ENCODE data around the gene MAP1LC3A.

MAP1LC3A gene

GRCh38 chr20:34527016-34527415 lies 31.5 kb upstream of the MAP1LC3A start:
- H3K36me3 ChIP-seq, result peaks cover 51% of the 10 kb centered on the region
- DNase-seq, result no peak
- H3K4me1 ChIP-seq, result peaks cover 4% of the 10 kb centered on the region; the same call in 1 of the 2 replicates
- no peaks in the 10 kb centered on the region for H3K27me3 ChIP-seq
- no peak for TF ChIP-seq CTCF (IDR thresholded peaks at IDR 0.05; ENCODE audit: low read depth, low read length)
- H3K4me3 ChIP-seq (ENCODE audit: low read depth, low read length), result no peak overlapping the region
- H3K9me3 ChIP-seq, result no peaks in the 10 kb centered on the region

- Histone ChIP-seq H3K9me3 (no peaks in the 10 kb centered on the region), H3K27me3 (no peaks in the 10 kb centered on the region), H3K4me3 (ENCODE audit: low read depth, low read length) (no peak overlapping the region), H3K36me3 (peaks cover 66% of the 10 kb centered on the region), H3K4me1 (peaks cover 4% of the 10 kb centered on the region; the same call in 1 of the 2 replicates)
- TF ChIP-seq CTCF (IDR thresholded peaks at IDR 0.05; ENCODE audit: low read depth, low read length), result no peak
- DNase-seq, result no peak
These were observed 29.6 kb upstream of the MAP1LC3A start for GRCh38 chr20:34528921-34529297.

GRCh38 chr20:34529742-34530141 lies 28.8 kb upstream of the MAP1LC3A start:
- TF ChIP-seq CTCF (IDR thresholded peaks at IDR 0.05; ENCODE audit: low read depth, low read length), result no peak
- Histone ChIP-seq H3K27me3 (no peaks in the 10 kb centered on the region), H3K4me1 (peaks cover 4% of the 10 kb centered on the region; the same call in 1 of the 2 replicates), H3K9me3 (no peaks in the 10 kb centered on the region), H3K36me3 (peaks cover 73% of the 10 kb centered on the region), H3K4me3 (ENCODE audit: low read depth, low read length) (no peak overlapping the region)
- DNase-seq, result no peak

GRCh38 chr20:34530342-34530741 lies 28.2 kb upstream of the MAP1LC3A start:
- peaks cover 79% of the 10 kb centered on the region for H3K36me3 ChIP-seq

GRCh38 chr20:34531608-34532265 lies 26.8 kb upstream of the MAP1LC3A start:
- Histone ChIP-seq H3K9me3 (no peaks in the 10 kb centered on the region), H3K4me3 (ENCODE audit: low read depth, low read length) (no peak overlapping the region), H3K27me3 (no peaks in the 10 kb centered on the region), H3K4me1 (no peaks in the 10 kb centered on the region), H3K36me3 (peaks cover 85% of the 10 kb centered on the region)
- no peak for DNase-seq
- TF ChIP-seq CTCF (IDR thresholded peaks at IDR 0.05; ENCODE audit: low read depth, low read length), result no peak

More at GRCh38 chr20:34530342-34530741, 28.2 kb upstream of the MAP1LC3A start:
- DNase-seq, result no peak
- H3K27me3 ChIP-seq, result no peaks in the 10 kb centered on the region
- no peak overlapping the region for H3K4me3 ChIP-seq (ENCODE audit: low read depth, low read length)
- H3K4me1 ChIP-seq, result peaks cover 4% of the 10 kb centered on the region; the same call in 1 of the 2 replicates
- H3K9me3 ChIP-seq, result no peaks in the 10 kb centered on the region
- no peak for TF ChIP-seq CTCF (IDR thresholded peaks at IDR 0.05; ENCODE audit: low read depth, low read length)

- Histone ChIP-seq H3K36me3 (peaks cover 85% of the 10 kb centered on the region), H3K27me3 (no peaks in the 10 kb centered on the region), H3K4me1 (no peaks in the 10 kb centered on the region), H3K9me3 (no peaks in the 10 kb centered on the region), H3K4me3 (ENCODE audit: low read depth, low read length) (no peak overlapping the region)
- no peak for DNase-seq
- TF ChIP-seq CTCF (IDR thresholded peaks at IDR 0.05; ENCODE audit: low read depth, low read length), result no peak
These were observed 26.2 kb upstream of the MAP1LC3A start for GRCh38 chr20:34532320-34532719.
